IPS-15b (cell line): ENCODE measurements around the gene TBC1D13.
"Not testable (repeated sequence)": the region's sequence is repeated elsewhere in the genome, so short reads cannot be mapped to it uniquely, and the experiment has no call there.

Experiments
- H3K27me3 ChIP-seq: one replicate; pipeline ENCODE4 v1.6.1; 2013; ENCODE audit warnings: low read length; ENCODE audit not compliant: control insufficient read depth, insufficient read depth
- H3K36me3 ChIP-seq: one replicate; pipeline ENCODE4 v1.6.1; 2013; ENCODE audit warnings: low read length; ENCODE audit not compliant: control insufficient read depth, insufficient read depth
- H3K4me1 ChIP-seq: one replicate; pipeline ENCODE4 v1.6.1; 2013; ENCODE audit warnings: mild to moderate bottlenecking, low read length; ENCODE audit not compliant: control insufficient read depth, insufficient read depth
- H3K4me3 ChIP-seq: one replicate; pipeline ENCODE4 v1.5.1; 2013; ENCODE audit warnings: low read depth, low read length
- H3K9ac ChIP-seq: one replicate; pipeline ENCODE4 v1.6.1; 2013; ENCODE audit warnings: low read depth, mild to moderate bottlenecking, low read length
- H3K9me3 ChIP-seq: one replicate; pipeline ENCODE4 v1.6.1; 2013; ENCODE audit warnings: mild to moderate bottlenecking, low read length; ENCODE audit not compliant: control insufficient read depth, insufficient read depth

Gene TBC1D13

DNA sequence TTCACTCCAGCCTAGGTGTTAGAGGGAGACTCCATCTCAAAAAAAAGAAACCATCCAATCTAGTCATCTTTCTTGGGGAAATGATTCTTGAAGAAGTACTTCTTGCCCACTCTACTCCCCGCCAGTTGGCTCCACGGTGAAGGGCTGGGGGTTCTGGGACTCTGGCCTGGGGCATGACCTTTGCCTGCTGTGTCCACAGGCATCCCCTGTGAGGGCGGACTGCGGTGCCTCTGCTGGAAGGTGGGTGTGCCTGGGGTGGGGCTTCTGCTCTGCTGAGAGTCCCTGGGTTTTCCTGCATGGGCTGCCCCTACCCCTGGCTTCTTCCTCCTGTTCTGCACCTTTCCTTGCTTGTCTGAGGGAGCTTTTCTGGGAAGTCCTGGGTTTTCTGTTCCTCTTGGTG, 3.5 kb downstream of the TBC1D13 start:
- H3K36me3 ChIP-seq = peaks cover 8% of the 10 kb centered on the region
- H3K4me3 ChIP-seq = no peak overlapping the region

DNA sequence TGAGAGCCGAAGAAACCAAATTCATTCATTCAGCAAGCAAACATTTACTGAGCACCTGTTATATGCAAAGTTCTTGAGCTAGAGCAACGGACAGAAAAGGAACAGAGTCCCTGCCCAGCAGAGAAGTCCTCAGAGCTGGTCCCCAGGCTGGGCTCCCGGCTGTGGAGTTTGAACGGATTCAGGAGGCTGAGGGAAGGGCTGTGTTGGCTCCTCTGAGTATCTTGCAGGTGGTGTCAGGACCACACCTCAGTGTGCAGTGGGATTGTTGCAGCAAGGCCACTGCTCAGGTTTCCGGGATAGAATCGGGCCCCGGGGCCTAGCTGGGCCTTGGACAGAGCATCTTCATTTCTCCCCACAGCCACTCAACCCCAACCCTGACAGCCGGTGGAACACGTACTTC, 5.1 kb downstream of the TBC1D13 start:
- H3K27me3 ChIP-seq = no peaks in the 10 kb centered on the region
- H3K9ac ChIP-seq = no peak overlapping the region
- no peak overlapping the region for H3K4me3 ChIP-seq
- peaks cover 9% of the 10 kb centered on the region for H3K36me3 ChIP-seq
- H3K9me3 ChIP-seq = no peaks in the 10 kb centered on the region
- no peaks in the 10 kb centered on the region for H3K4me1 ChIP-seq

More for the DNA sequence above, 3.5 kb downstream of the TBC1D13 start:
- H3K9me3 ChIP-seq = no peaks in the 10 kb centered on the region
- no peak overlapping the region for H3K9ac ChIP-seq
- H3K27me3 ChIP-seq = no peaks in the 10 kb centered on the region
- H3K4me1 ChIP-seq = no peaks in the 10 kb centered on the region

DNA sequence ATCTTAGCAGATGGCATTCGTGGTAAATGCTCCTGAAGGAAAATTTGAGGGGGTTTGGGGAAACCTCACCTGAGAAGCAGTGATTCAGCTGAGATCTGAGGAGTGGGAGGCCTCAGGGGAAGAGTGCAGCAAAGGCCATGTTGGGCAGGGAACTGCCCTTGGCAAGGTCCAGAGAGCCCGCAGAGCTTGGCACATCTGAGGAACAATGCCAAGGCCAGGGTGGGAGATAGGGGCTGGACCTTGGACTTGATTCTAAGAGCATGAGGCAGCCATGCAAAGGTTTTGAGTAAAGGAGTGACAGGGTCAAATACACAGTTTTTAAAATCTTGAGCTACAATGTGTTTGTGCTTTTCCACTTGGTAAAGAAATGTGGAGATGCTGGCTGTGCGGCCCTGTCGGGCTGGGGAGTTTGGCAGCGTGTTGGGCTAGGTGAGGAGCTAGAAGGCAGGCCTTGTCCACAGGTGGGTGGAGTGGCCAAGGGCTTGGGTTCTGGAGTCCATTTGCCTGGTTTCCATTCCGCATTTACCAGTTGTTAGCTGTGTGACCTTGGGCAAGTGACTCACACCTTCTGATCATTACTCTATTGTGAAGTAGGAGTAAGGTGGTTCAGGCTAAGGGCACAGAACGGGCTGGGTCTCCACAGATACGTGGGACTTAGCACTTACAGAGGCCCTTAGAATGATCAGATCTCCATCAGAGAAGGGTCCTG, 6.1 kb downstream of the TBC1D13 start:
- no peaks in the 10 kb centered on the region for H3K9me3 ChIP-seq
- peaks cover 18% of the 10 kb centered on the region for H3K36me3 ChIP-seq
- no peak overlapping the region for H3K9ac ChIP-seq
- no peaks in the 10 kb centered on the region for H3K4me1 ChIP-seq
- no peaks in the 10 kb centered on the region for H3K27me3 ChIP-seq
- no peak overlapping the region for H3K4me3 ChIP-seq

DNA sequence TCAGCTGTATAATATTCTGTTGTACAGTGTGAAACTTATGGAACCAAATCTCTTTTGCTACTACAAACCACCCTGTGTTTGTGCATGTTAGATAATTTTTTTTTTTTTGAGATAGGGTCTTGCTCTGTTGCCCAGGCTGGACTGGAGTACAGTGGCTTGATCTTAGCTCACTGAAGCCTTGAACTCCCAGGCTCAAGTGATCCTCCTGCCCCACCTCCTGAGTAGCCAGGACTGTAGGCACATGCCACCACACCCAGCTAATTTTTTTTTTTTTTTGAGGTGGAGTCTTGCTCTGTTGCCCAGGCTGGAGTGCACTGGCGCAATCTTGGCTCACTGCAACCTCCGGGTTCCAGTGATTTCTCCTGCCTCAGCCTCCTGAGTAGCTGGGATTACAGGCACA, 7.9 kb downstream of the TBC1D13 start:
- H3K4me3 ChIP-seq, H3K4me1 ChIP-seq, H3K9ac ChIP-seq, H3K9me3 ChIP-seq, H3K27me3 ChIP-seq: not testable (repeated sequence)
- peaks cover 21% of the 10 kb centered on the region for H3K36me3 ChIP-seq

DNA sequence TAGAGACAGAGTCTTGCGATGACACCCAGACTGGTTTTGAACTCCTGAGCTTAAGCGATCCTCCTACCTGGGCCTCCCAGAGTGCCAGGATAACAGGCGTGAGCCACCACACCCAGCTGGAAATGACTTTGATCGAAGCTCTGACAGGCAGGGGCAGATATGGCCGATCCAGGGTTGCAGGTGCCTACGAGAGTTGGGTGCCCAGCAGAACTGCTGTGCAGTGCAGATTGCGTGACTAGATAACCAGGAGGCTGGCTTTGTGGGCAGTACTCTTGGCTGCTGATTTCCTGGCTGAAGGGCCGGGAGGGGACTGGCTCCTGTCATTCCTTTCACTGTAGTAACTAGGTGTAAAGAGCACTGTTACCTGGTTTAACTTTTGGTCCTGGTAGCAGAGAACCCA, 11.8 kb downstream of the TBC1D13 start:
- Histone ChIP-seq H3K36me3 (peaks cover 23% of the 10 kb centered on the region), H3K4me3 (no peak overlapping the region), H3K9me3 (no peaks in the 10 kb centered on the region), H3K27me3 (no peaks in the 10 kb centered on the region), H3K4me1 (no peaks in the 10 kb centered on the region), H3K9ac (no peak overlapping the region)

DNA sequence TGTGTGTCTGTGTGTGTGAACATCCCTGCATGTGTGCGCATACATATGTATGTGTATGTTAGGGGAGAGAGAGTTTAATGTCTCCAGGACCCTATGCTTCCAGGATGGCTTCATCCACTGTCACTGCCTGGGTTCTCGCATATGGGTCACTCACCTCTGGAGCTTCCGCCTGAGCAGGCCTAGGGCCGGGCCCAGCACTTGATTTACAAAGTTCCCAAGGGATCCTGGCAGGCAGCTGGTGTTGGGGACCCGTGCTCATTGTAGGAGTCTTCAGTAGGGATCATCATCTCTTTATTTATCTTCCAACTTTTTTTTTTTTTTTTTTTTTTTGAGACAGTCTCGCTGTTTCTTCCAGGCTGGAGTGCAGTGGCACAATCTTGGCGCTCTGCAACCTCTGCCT, 13.0 kb downstream of the TBC1D13 start:
- no peak overlapping the region for H3K4me3 ChIP-seq
- no peaks in the 10 kb centered on the region for H3K4me1 ChIP-seq
- H3K27me3 ChIP-seq = no peaks in the 10 kb centered on the region
- no peaks in the 10 kb centered on the region for H3K9me3 ChIP-seq
- no peak overlapping the region for H3K9ac ChIP-seq
- H3K36me3 ChIP-seq = peaks cover 25% of the 10 kb centered on the region

DNA sequence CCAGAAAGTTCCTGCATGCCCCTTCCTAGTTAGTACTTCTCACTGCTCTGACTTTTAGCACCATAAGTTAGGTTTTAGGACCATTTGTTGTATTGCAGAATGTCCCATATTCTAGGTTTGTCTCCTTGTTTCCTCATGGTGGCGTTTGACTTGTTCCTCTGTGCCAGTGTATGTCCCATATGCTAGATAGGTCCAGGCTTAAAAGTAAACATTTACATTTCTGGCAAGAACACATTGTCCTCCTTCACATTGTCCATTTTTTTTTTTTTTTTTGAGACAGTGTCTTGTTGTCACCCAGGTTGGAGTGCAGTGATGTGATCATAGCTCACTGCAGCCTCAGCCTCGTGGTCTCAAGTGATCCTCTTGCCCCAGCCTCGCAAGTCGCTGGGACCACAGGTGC, 15.4 kb downstream of the TBC1D13 start:
- Histone ChIP-seq H3K9ac (no peak overlapping the region), H3K36me3 (peaks cover 32% of the 10 kb centered on the region), H3K4me3 (no peak overlapping the region), H3K27me3 (no peaks in the 10 kb centered on the region), H3K9me3 (no peaks in the 10 kb centered on the region), H3K4me1 (no peaks in the 10 kb centered on the region)

DNA sequence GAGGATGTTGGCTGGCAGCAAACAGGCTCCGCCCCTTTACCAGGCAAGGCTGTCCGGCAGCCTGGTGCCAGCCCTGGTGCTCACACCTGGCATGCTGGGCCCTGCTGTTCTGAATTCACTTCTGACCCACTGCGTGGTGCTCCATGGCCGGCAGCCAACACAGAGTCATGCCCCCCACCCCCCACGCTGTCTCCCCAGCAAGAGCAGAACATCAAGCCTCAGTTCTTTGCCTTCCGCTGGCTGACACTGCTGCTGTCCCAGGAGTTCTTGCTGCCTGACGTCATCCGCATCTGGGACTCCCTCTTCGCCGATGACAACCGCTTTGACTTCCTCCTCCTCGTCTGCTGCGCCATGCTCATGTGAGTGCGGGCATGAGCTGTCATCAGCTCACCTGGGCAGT, 18.6 kb downstream of the TBC1D13 start:
- Histone ChIP-seq H3K36me3 (peaks cover 30% of the 10 kb centered on the region), H3K4me3 (no peak overlapping the region), H3K4me1 (no peaks in the 10 kb centered on the region), H3K9me3 (no peaks in the 10 kb centered on the region), H3K9ac (no peak overlapping the region), H3K27me3 (no peaks in the 10 kb centered on the region)

DNA sequence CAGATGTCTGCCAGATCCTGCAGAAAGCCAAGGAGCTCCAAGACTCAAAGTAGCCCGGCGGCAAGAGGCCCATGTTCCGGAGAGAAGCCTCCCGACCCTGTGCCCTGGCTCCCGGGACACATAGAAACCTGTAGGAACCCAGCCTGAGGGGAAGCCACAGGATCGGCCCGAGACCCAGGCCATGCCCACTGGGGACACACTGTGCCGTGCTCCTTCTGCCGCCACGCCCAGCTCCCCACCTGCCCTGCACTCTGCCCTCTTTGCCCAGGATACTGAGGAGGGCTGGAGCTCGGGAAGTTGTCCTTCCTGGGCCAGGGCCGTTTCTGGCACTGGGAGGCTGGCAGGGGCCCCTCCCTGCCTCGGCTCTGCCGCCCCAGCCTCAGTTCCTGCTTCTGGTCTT, 20.8 kb downstream of the TBC1D13 start:
- peaks cover 30% of the 10 kb centered on the region for H3K36me3 ChIP-seq
- no peak overlapping the region for H3K9ac ChIP-seq
- no peaks in the 10 kb centered on the region for H3K9me3 ChIP-seq
- no peaks in the 10 kb centered on the region for H3K4me1 ChIP-seq
- no peak overlapping the region for H3K4me3 ChIP-seq
- H3K27me3 ChIP-seq = no peaks in the 10 kb centered on the region

DNA sequence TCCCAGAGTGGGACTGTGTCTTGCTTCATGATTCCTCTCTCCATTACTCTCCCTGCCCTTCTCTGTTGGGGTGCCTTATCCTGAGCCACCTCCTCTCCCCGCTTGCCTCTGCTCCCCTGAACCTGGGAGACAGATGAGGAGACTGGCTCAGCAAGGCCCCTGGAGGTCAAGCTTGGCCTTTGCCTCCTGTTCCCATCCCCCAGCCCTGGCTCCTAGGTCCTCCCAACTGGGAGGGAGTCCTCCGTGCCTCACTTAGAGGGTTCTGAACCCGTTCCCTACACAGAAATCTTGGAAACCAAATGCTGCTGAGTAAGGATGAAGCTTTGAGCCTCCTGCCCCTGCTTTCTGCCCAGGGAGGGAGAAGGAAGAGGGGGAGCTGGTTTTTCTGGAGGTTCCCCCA, 21.5 kb downstream of the TBC1D13 start:
- H3K4me1 ChIP-seq = no peaks in the 10 kb centered on the region
- H3K36me3 ChIP-seq = peaks cover 27% of the 10 kb centered on the region
- no peaks in the 10 kb centered on the region for H3K27me3 ChIP-seq
- no peak overlapping the region for H3K4me3 ChIP-seq
- no peaks in the 10 kb centered on the region for H3K9me3 ChIP-seq
- no peak overlapping the region for H3K9ac ChIP-seq

DNA sequence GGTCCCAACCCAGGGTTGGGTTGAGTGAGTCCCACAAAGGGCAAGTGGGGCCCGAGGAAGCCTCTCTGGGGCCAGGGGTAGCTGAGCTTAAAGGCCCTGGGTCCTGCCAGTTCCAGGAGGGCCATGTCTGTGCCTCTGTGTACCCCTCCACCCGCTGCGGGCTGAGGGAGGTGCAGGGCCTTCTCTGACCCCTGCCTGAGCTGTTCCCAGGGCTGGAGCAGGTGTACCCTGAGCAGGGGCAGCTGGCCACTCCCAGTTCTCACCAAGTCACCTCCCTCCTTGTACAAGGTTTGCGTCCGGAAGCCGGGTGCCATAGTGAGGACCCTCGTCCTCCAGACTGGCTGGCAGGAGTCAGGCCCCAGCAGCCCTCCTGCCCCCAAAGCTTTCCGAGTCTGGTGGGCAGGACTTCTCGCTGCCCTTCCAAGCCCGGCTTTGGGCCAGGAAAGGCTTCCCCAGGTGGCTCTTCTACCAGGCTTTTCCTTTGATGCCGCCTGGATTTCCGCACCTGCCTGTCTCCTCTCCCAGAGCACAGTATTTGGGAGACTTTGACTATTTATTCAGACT, 22.1 kb downstream of the TBC1D13 start:
- H3K9me3 ChIP-seq = no peaks in the 10 kb centered on the region
- H3K9ac ChIP-seq = no peak overlapping the region
- H3K27me3 ChIP-seq = no peaks in the 10 kb centered on the region
- no peaks in the 10 kb centered on the region for H3K4me1 ChIP-seq
- H3K36me3 ChIP-seq = peaks cover 21% of the 10 kb centered on the region
- no peak overlapping the region for H3K4me3 ChIP-seq

DNA sequence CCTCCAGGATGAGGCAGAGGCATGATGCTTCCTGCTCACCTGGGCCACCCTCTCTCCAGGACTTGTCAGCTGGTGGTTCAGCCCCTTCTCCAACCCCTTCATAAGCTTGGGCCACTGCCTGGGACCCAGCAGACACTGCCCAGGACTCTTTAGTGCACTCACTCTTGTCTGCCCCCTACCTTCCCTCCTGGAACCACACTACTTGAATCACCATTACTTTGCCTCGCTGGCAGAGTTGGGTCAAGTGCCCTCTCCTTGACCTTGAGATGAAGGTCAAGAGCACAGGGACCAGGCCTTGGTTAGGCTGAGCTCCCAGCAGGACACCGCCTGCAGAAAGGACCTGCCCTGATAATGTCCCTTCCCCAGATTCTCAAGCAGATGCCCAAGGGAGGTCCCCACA, 22.8 kb downstream of the TBC1D13 start:
- peaks cover 20% of the 10 kb centered on the region for H3K36me3 ChIP-seq
- no peaks in the 10 kb centered on the region for H3K9me3 ChIP-seq
- H3K4me3 ChIP-seq = no peak overlapping the region

More for the DNA sequence above, 22.8 kb downstream of the TBC1D13 start:
- H3K4me1 ChIP-seq = no peaks in the 10 kb centered on the region
- H3K27me3 ChIP-seq = no peaks in the 10 kb centered on the region
- no peak overlapping the region for H3K9ac ChIP-seq
